ENCODE data around the gene PPP2R5E. TPM values are rescaled to one million over a fixed set of nuclear protein-coding genes. Genes with fewer than 3 reads are reported as not detected.

PPP2R5E gene
- total RNA-seq, 4 donors from 2014 or later, result 26.3 to 30.7 (median 30.2) TPM

DNA sequence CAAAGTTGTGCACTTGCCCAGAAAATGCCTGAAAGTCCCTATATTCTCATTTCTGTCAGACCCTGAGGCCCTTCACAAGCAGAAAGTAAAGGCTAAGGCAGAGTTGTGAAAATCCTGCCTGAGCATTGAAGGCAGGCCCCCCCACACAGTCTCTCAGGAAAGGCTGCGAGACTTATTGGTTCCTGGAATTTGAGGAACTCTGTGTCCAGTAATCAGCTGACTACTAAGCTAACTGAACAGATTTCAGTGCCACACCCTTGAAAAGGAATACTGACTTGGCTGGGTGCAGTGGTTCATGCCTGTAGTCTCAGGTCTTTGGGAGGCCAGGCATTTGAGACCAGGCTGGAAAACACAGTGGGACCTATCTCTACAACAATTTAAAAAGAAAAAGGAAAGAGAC lies 21.1 kb upstream of the PPP2R5E start:
- DNase-seq (ENCODE audit: extremely low spot score), result no peak

DNA sequence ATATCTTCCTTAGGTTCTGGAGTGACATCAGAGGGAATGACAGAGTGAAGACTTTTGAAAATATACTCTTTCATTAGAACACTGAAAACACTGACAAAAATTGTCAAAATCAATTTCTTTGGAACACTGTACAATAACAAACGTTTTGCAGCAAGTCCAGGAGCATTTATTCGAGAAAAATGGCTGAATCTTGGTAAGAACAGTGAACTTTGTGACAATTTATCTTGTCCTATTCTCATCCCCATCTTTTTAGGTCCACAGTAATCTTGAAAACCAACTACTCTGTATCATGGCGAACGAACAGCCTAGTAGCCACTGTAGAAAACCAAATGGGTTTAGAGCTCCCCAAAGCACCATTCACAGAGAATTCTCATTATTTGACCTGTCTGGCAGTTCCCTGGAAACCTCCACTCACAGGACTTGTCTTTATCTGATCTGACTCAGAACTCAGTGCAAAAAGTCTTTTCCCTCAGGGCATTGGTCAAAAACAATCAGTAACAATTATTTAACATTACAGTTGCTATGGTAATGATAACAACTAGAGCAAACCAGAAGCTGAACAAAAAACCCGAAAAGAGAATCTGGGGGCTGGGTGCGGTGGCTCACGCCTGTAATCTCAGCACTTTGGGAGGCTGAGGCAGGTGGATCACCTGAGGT lies 20.3 kb upstream of the PPP2R5E start:
- 86% methylated on average over 7 of the region's 7 CpGs for WGBS
- Histone ChIP-seq H3K36me3 (no peaks in the 10 kb centered on the region), H3K4me3 (no peak overlapping the region), H3K27me3 (no peaks in the 10 kb centered on the region), H3K4me1 (no peaks in the 10 kb centered on the region), H3K27ac (replicated peaks in 1 of 4) (no peak overlapping the region), H3K9me3 (no peaks in the 10 kb centered on the region)
- TF ChIP-seq, protein P1, sequence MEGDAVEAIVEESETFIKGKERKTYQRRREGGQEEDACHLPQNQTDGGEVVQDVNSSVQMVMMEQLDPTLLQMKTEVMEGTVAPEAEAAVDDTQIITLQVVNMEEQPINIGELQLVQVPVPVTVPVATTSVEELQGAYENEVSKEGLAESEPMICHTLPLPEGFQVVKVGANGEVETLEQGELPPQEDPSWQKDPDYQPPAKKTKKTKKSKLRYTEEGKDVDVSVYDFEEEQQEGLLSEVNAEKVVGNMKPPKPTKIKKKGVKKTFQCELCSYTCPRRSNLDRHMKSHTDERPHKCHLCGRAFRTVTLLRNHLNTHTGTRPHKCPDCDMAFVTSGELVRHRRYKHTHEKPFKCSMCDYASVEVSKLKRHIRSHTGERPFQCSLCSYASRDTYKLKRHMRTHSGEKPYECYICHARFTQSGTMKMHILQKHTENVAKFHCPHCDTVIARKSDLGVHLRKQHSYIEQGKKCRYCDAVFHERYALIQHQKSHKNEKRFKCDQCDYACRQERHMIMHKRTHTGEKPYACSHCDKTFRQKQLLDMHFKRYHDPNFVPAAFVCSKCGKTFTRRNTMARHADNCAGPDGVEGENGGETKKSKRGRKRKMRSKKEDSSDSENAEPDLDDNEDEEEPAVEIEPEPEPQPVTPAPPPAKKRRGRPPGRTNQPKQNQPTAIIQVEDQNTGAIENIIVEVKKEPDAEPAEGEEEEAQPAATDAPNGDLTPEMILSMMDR (IDR thresholded peaks at IDR 0.05), result no peak
- no peak for TF ChIP-seq EP300 (IDR thresholded peaks at IDR 0.05)
- TF ChIP-seq POLR2A (IDR thresholded peaks at IDR 0.05; ENCODE audit: low read depth), result no peak
- TF ChIP-seq POLR2AphosphoS5 (IDR thresholded peaks at IDR 0.05), result no peak
- DNase-seq (ENCODE audit: extremely low spot score), result no peak
- intact Hi-C loops (cut with DNase I), result no loop called here

More for the DNA sequence above, 21.1 kb upstream of the PPP2R5E start:
- no peak for TF ChIP-seq EP300 (IDR thresholded peaks at IDR 0.05)
- no peaks in the 10 kb centered on the region for H3K9me3 ChIP-seq
- intact Hi-C loops (cut with DNase I), result no loop called here
- H3K4me1 ChIP-seq, result no peaks in the 10 kb centered on the region
- no peaks in the 10 kb centered on the region for H3K36me3 ChIP-seq
- no peak overlapping the region for H3K27ac ChIP-seq (replicated peaks in 1 of 4)
- no CpG with 5 or more reads among the region's 1 CpG for WGBS
- no peaks in the 10 kb centered on the region for H3K27me3 ChIP-seq
- H3K4me3 ChIP-seq, result no peak overlapping the region

DNA sequence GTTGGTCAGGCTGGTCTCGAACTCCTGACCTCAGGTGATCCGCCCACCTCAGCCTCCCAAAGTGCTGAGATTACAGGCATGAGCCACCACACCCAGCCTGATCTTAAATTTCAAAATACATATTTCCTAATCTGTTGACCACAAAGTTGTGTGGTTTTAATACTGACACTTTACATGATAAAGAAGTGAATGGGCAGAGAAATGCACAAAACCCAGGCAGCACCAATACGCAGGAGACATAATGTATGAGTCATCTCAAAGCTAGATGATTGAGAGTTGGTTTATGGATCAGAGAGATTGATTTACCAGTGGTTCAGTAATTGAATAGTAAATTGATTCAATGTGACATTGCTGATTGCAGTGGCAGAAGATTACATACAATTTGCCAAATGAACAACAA lies 19.2 kb upstream of the PPP2R5E start:
- intact Hi-C loops (cut with DNase I), result no loop called here
- TF ChIP-seq, protein P1 (IDR thresholded peaks at IDR 0.05), result no peak
- no peak for TF ChIP-seq POLR2AphosphoS5 (IDR thresholded peaks at IDR 0.05)
- no peak for TF ChIP-seq POLR2A (IDR thresholded peaks at IDR 0.05; ENCODE audit: low read depth)
- no peak for TF ChIP-seq EP300 (IDR thresholded peaks at IDR 0.05)
- Histone ChIP-seq H3K9me3 (no peaks in the 10 kb centered on the region), H3K27ac (replicated peaks in 1 of 4) (no peak overlapping the region), H3K4me1 (no peaks in the 10 kb centered on the region), H3K4me3 (no peak overlapping the region), H3K27me3 (no peaks in the 10 kb centered on the region), H3K36me3 (no peaks in the 10 kb centered on the region)
- whole genome bisulfite sequencing, result 83% methylated on average over 3 of the region's 3 CpGs
- no peak for DNase-seq (ENCODE audit: extremely low spot score)

DNA sequence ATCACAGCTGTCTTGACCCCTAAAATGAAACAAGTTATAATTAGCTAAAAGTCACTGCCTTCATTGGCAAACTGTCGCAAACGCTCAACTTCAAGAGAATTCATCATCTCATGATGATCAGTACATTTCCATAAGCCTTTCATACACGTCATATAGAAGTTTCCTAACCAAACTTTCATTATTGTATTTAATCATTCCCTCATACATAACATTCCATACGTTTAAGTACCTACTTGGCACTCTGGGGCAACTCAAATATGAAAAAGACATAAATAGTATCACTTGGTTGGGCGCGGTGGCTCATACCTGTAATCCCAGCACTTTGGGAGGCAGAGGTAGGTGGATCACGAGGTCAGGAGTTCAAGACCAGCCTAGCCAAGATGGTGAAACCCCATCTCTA lies 12.4 kb upstream of the PPP2R5E start:
- Histone ChIP-seq H3K9me3 (no peaks in the 10 kb centered on the region), H3K36me3 (no peaks in the 10 kb centered on the region), H3K4me3 (no peak overlapping the region), H3K27me3 (no peaks in the 10 kb centered on the region), H3K27ac (replicated peaks in 1 of 4) (no peak overlapping the region), H3K4me1 (no peaks in the 10 kb centered on the region)
- intact Hi-C loops (cut with DNase I), result no loop called here
- WGBS, result 83% methylated on average over 7 of the region's 7 CpGs
- DNase-seq (ENCODE audit: extremely low spot score), result no peak
- no peak for TF ChIP-seq POLR2A (IDR thresholded peaks at IDR 0.05; ENCODE audit: low read depth)
- no peak for TF ChIP-seq EP300 (IDR thresholded peaks at IDR 0.05)
- no peak for TF ChIP-seq POLR2AphosphoS5 (IDR thresholded peaks at IDR 0.05)
- TF ChIP-seq, protein P1 (IDR thresholded peaks at IDR 0.05), result no peak

DNA sequence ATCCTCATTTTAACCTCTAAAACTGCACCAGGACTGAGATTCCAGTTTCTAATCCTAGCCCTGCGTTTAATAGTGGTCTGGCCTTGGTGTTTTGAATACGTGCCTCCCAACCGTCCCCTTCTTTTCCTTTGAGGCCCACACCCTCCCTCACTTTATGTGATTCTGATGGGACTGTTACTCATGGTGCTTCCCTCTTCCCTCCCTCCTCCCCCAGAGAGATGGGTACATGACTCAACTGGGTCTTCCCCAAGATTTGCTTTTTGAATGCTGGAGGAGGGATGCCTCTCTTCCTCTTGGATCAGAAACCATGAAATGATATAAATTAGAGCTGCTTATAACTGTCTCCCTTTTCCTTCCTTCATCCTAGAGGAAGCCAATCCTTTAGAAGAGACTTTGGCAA lies 8.2 kb upstream of the PPP2R5E start:
- intact Hi-C loops (cut with DNase I), result no loop called here
- Histone ChIP-seq H3K4me1 (no peaks in the 10 kb centered on the region), H3K36me3 (no peaks in the 10 kb centered on the region), H3K4me3 (no peak overlapping the region), H3K9me3 (no peaks in the 10 kb centered on the region), H3K27me3 (peaks cover 0 to 3% (median 0%) of the 10 kb centered on the region in 4 donors), H3K27ac (replicated peaks in 1 of 4) (no peak overlapping the region)
- 49% methylated on average over 3 of the region's 3 CpGs for WGBS
- TF ChIP-seq POLR2AphosphoS5 (IDR thresholded peaks at IDR 0.05), result no peak
- no peak for TF ChIP-seq POLR2A (IDR thresholded peaks at IDR 0.05; ENCODE audit: low read depth)
- no peak for TF ChIP-seq EP300 (IDR thresholded peaks at IDR 0.05)
- TF ChIP-seq, protein P1 (IDR thresholded peaks at IDR 0.05), result no peak
- DNase-seq (ENCODE audit: extremely low spot score), result no peak
